GM06990 (cell line): ENCODE results near the gene UGT2B10.
"Not testable (repeated sequence)": the region's sequence is repeated elsewhere in the genome, so short reads cannot be mapped to it uniquely, and the experiment has no call there.

ENCODE experiments used
- DNase-seq: peaks from one replicate; pipeline ENCODE4 v3.0.0-alpha.2; 2011; ENCODE audit not compliant: insufficient read length; ENCODE audit errors: extremely low read depth
- H3K27me3 ChIP-seq: replicated peaks from 2 replicates; pipeline ENCODE4 v1.6.0; 2011; ENCODE audit warnings: low read length; ENCODE audit not compliant: control insufficient read depth, insufficient read depth
- H3K36me3 ChIP-seq: 2 replicates; pipeline ENCODE4 v1.5.1; 2011; ENCODE audit warnings: low read length; ENCODE audit not compliant: control insufficient read depth, insufficient read depth
- H3K4me3 ChIP-seq: replicated peaks from 2 replicates; pipeline ENCODE4 v1.5.1; 2011; ENCODE audit warnings: low read depth, mild to moderate bottlenecking, control low read depth, low read length
- TF ChIP-seq, protein P1 (sequence below): IDR thresholded peaks from 2 replicates; pipeline ENCODE4 v1.5.1; 2011; ENCODE audit warnings: low read length, control low read depth, mild to moderate bottlenecking, inconsistent platforms; ENCODE audit not compliant: insufficient read depth, poor library complexity, severe bottlenecking

The UGT2B10 gene

GRCh38 chr4:68815617-68816409 lies at the start of gene UGT2B10:
Gene UGT2B10, plus strand, starts transcription at chr4:68815994. Its CDS starts 26 bp downstream, at chr4:68816020.
- DNase-seq, H3K36me3 ChIP-seq, H3K27me3 ChIP-seq, H3K4me3 ChIP-seq: not testable (repeated sequence)

GRCh38 chr4:68771836-68772235 lies 44.0 kb upstream of the UGT2B10 start:
- H3K36me3 ChIP-seq, DNase-seq: not testable (repeated sequence)

DNA sequence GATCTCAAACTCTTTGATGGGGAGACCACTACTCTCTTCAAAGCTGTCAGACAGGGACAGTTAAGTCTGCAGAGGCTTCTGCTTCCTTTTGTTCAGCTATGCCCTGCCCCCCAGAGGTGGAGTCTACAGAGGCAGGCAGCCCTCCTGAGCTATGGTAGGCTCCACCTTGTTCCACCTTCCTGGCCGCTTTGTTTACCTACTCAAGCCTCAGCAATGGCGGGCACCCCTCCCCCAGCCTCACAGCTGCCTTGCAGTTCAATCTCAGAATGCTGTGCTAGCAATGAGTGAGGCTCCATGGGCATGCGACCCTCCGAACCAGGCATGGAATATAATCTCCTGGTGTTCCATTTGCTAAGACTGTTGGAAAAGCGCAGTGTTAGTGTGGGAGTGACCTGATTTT lies 42.1 kb upstream of the UGT2B10 start:
- no peaks in the 10 kb centered on the region for H3K27me3 ChIP-seq
- H3K4me3 ChIP-seq, result no peak overlapping the region
- TF ChIP-seq, protein P1, sequence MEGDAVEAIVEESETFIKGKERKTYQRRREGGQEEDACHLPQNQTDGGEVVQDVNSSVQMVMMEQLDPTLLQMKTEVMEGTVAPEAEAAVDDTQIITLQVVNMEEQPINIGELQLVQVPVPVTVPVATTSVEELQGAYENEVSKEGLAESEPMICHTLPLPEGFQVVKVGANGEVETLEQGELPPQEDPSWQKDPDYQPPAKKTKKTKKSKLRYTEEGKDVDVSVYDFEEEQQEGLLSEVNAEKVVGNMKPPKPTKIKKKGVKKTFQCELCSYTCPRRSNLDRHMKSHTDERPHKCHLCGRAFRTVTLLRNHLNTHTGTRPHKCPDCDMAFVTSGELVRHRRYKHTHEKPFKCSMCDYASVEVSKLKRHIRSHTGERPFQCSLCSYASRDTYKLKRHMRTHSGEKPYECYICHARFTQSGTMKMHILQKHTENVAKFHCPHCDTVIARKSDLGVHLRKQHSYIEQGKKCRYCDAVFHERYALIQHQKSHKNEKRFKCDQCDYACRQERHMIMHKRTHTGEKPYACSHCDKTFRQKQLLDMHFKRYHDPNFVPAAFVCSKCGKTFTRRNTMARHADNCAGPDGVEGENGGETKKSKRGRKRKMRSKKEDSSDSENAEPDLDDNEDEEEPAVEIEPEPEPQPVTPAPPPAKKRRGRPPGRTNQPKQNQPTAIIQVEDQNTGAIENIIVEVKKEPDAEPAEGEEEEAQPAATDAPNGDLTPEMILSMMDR, result no peak
- no peak for DNase-seq
- H3K36me3 ChIP-seq, result no peaks in the 10 kb centered on the region

More at GRCh38 chr4:68771836-68772235, 44.0 kb upstream of the UGT2B10 start:
- H3K27me3 ChIP-seq, H3K4me3 ChIP-seq: not testable (repeated sequence)

- DNase-seq, result no peak
- TF ChIP-seq, protein P1, result no peak
Measured at GRCh38 chr4:68780232-68780631, 35.6 kb upstream of the UGT2B10 start.

DNA sequence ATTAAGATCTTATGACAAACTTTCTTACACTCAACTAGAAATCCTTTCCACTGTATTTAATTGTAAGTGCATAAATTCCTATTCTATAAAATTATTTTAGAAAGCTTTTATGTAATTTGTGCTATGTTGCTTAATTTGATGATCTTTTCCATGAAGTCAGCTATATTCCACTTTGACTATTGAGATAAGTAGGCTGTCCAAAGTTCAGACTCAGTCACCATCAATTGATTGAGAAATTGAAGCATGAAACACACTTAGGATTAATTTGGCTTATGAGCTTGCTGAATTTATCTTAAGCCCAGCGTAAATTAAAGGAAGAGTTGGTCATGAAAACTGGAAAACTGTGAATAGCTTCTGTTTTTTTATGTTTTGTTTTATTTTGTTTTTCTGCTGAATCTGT lies 18.7 kb upstream of the UGT2B10 start:
- no peak for DNase-seq
- Histone ChIP-seq H3K27me3 (no peaks in the 10 kb centered on the region), H3K4me3 (no peak overlapping the region), H3K36me3 (no peaks in the 10 kb centered on the region)
- TF ChIP-seq, protein P1, result no peak

More at GRCh38 chr4:68780232-68780631, 35.6 kb upstream of the UGT2B10 start:
- Histone ChIP-seq H3K36me3 (no peaks in the 10 kb centered on the region), H3K4me3 (no peak overlapping the region), H3K27me3 (no peaks in the 10 kb centered on the region)

DNA sequence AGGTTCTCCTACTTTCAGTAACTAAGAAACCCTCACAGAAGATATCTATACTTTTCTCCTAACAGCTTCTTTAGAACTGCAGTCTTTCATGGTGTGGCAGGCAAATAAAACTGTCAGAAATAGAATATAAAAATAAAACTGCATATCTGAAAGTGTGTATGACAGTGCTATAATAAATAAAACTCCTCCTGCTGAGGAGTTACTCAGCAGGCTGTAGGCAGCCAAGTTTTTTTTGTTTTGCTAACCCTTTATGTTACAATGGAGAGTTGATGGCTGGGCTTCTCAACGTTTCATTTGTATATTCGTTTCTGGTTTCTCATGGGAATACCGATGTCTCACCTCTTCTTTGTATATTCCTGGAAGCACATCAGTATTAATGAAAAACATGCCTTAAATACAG lies 18.2 kb upstream of the UGT2B10 start:
- TF ChIP-seq, protein P1, result no peak
- Histone ChIP-seq H3K4me3 (no peak overlapping the region), H3K36me3 (no peaks in the 10 kb centered on the region), H3K27me3 (no peaks in the 10 kb centered on the region)
- no peak for DNase-seq
